Neural cell (in vitro differentiated cells): ENCODE data around the gene CACNA2D1. TPM values are rescaled to one million over a fixed set of nuclear protein-coding genes. Genes with fewer than 3 reads are reported as not detected.

Experiments used
- H2AFZ ChIP-seq: fragments of 200-600, 300-800 bp; sonication (generic), shearing (Covaris generic); 2 replicates; pipeline ENCODE4 v1.6.0; 2014; ENCODE audit warnings: low read depth, mild to moderate bottlenecking, antibody characterized with exemption, low read length, moderate library complexity
- H3F3A ChIP-seq: fragments of 200-600 bp; shearing (Covaris generic); 2 replicates; pipeline ENCODE4 v1.6.1; 2016; ENCODE audit warnings: mild to moderate bottlenecking, moderate library complexity, mixed read lengths, antibody characterized with exemption, low read length; ENCODE audit not compliant: insufficient read depth, poor library complexity, severe bottlenecking
- H3K27ac ChIP-seq: fragments of 200-600, 300-800 bp; sonication (generic), shearing (Covaris generic); 2 replicates; pipeline ENCODE4 v1.5.1; 2014; ENCODE audit warnings: mild to moderate bottlenecking, low read length, moderate library complexity
- H3K27me3 ChIP-seq: fragments of 300-800, 200-600 bp; sonication (generic), shearing (Covaris generic); 2 replicates; pipeline ENCODE4 v1.6.0; 2014; ENCODE audit warnings: mild to moderate bottlenecking, low read depth, low read length, moderate library complexity; ENCODE audit not compliant: insufficient read depth
- H3K36me3 ChIP-seq: fragments of 300-800, 200-600 bp; sonication (generic), shearing (Covaris generic); 2 replicates; pipeline ENCODE4 v1.5.1; 2014; ENCODE audit warnings: mild to moderate bottlenecking, antibody characterized with exemption, low read length, moderate library complexity; ENCODE audit not compliant: insufficient read depth
- H3K4me2 ChIP-seq: fragments of 300-800, 200-600 bp; sonication (generic), shearing (Covaris generic); 2 replicates; pipeline ENCODE4 v1.6.0; 2014; ENCODE audit warnings: mild to moderate bottlenecking, low read length
- H3K4me3 ChIP-seq: fragments of 300-800, 200-600 bp; sonication (generic), shearing (Covaris generic); 2 replicates; pipeline ENCODE4 v1.5.1; 2014; ENCODE audit warnings: mild to moderate bottlenecking, low read length, moderate library complexity
- H3K79me2 ChIP-seq: fragments of 200-600 bp; shearing (Covaris generic); replicated peaks from 2 replicates; pipeline ENCODE4 v1.6.0; 2014; ENCODE audit warnings: mild to moderate bottlenecking, low read length, moderate library complexity; ENCODE audit not compliant: insufficient read depth
- H3K9ac ChIP-seq: fragments of 300-800, 200-600 bp; sonication (generic), shearing (Covaris generic); 2 replicates; pipeline ENCODE4 v1.6.1; 2016; ENCODE audit warnings: mild to moderate bottlenecking, low read length, mixed read lengths
- H3K9me2 ChIP-seq: fragments of 200-600 bp; shearing (Covaris generic); 2 replicates; pipeline ENCODE4 v1.6.1; 2016; ENCODE audit warnings: mild to moderate bottlenecking, low read length, mixed read lengths; ENCODE audit not compliant: insufficient read depth
- H3K9me3 ChIP-seq: fragments of 200-600, 300-800 bp; sonication (generic), shearing (Covaris generic); 2 replicates; pipeline ENCODE4 v1.6.1; 2016; ENCODE audit warnings: mild to moderate bottlenecking, mixed run types, low read length, moderate library complexity, mixed read lengths
- H4K20me1 ChIP-seq: fragments of 200-600 bp; shearing (Covaris generic); 2 replicates; pipeline ENCODE4 v1.6.1; 2016; ENCODE audit warnings: mild to moderate bottlenecking, mixed run types; ENCODE audit not compliant: insufficient read depth
- CTCF ChIP-seq: fragments of 450-650 bp; IDR thresholded peaks from 2 replicates; pipeline ENCODE4 v1.5.1; 2014; ENCODE audit warnings: antibody characterized with exemption, mild to moderate bottlenecking, moderate library complexity; ENCODE audit not compliant: poor library complexity, severe bottlenecking
- EP300 ChIP-seq: fragments of 450-650 bp; conservative IDR thresholded peaks from 2 replicates; pipeline ENCODE4 v1.6.1; 2014; ENCODE audit warnings: antibody characterized with exemption, mild to moderate bottlenecking, moderate library complexity; ENCODE audit not compliant: poor library complexity, severe bottlenecking
- EZH2 ChIP-seq: fragments of 200-600, 300-800 bp; shearing (Covaris generic), sonication (generic); IDR thresholded peaks from 2 replicates; pipeline ENCODE4 v1.6.1; 2014; ENCODE audit warnings: antibody characterized with exemption, low read length, borderline replicate concordance, mild to moderate bottlenecking; ENCODE audit not compliant: insufficient read depth, poor library complexity, severe bottlenecking
- MXI1 ChIP-seq: fragments of 450-650 bp; conservative IDR thresholded peaks from 2 replicates; pipeline ENCODE4 v1.6.1; 2014; ENCODE audit warnings: antibody characterized with exemption, mild to moderate bottlenecking; ENCODE audit not compliant: poor library complexity, severe bottlenecking
- POLR2AphosphoS5 ChIP-seq: IDR thresholded peaks from 2 replicates; pipeline ENCODE4 v1.6.1; 2012
- RAD21 ChIP-seq: fragments of 450-650 bp; conservative IDR thresholded peaks from 2 replicates; pipeline ENCODE4 v1.6.1; 2014; ENCODE audit warnings: antibody characterized with exemption, mild to moderate bottlenecking, moderate library complexity
- SMC3 ChIP-seq: fragments of 450-650 bp; conservative IDR thresholded peaks from 2 replicates; pipeline ENCODE4 v1.6.1; 2014; ENCODE audit warnings: antibody characterized with exemption, mild to moderate bottlenecking, moderate library complexity; ENCODE audit not compliant: poor library complexity
- TAF1 ChIP-seq: IDR thresholded peaks from 2 replicates; pipeline ENCODE4 v1.6.1; 2012; ENCODE audit warnings: low read depth
- polyA plus RNA-seq: library from polyadenylated mRNA; depleted of rRNA; stranded (reverse); fragments of >200 nt; gene quantifications from 2 replicates; pipeline ENCODE4 v1.2.3, GENCODE V29; 2014
- TF ChIP-seq, protein P1 (sequence below): IDR thresholded peaks from 2 replicates; pipeline ENCODE4 v1.6.1; 2012; ENCODE audit warnings: borderline replicate concordance

The CACNA2D1 gene
- polyA plus RNA-seq, 1 donor from 2014 or later: 7.0 TPM

GRCh38 chr7:82211333-82211732 is 232.2 kb downstream of the CACNA2D1 start:
- H3K27me3 ChIP-seq: no peaks in the 10 kb centered on the region
- H3K4me2 ChIP-seq: no peak overlapping the region
- H4K20me1 ChIP-seq: no peaks in the 10 kb centered on the region
- no peaks in the 10 kb centered on the region for H3F3A ChIP-seq
- no peak overlapping the region for H2AFZ ChIP-seq
- H3K79me2 ChIP-seq: no peaks in the 10 kb centered on the region
- H3K4me3 ChIP-seq: no peak overlapping the region
- H3K9ac ChIP-seq: no peak overlapping the region
- H3K36me3 ChIP-seq: no peaks in the 10 kb centered on the region
- no peak overlapping the region for H3K27ac ChIP-seq
- no peaks in the 10 kb centered on the region for H3K9me2 ChIP-seq
- TF ChIP-seq CTCF (no peak), RAD21 (no peak), POLR2AphosphoS5 (no peak), EZH2 (no peak), TAF1 (no peak), MXI1 (no peak), EP300 (no peak), SMC3 (no peak)
- TF ChIP-seq, protein P1, sequence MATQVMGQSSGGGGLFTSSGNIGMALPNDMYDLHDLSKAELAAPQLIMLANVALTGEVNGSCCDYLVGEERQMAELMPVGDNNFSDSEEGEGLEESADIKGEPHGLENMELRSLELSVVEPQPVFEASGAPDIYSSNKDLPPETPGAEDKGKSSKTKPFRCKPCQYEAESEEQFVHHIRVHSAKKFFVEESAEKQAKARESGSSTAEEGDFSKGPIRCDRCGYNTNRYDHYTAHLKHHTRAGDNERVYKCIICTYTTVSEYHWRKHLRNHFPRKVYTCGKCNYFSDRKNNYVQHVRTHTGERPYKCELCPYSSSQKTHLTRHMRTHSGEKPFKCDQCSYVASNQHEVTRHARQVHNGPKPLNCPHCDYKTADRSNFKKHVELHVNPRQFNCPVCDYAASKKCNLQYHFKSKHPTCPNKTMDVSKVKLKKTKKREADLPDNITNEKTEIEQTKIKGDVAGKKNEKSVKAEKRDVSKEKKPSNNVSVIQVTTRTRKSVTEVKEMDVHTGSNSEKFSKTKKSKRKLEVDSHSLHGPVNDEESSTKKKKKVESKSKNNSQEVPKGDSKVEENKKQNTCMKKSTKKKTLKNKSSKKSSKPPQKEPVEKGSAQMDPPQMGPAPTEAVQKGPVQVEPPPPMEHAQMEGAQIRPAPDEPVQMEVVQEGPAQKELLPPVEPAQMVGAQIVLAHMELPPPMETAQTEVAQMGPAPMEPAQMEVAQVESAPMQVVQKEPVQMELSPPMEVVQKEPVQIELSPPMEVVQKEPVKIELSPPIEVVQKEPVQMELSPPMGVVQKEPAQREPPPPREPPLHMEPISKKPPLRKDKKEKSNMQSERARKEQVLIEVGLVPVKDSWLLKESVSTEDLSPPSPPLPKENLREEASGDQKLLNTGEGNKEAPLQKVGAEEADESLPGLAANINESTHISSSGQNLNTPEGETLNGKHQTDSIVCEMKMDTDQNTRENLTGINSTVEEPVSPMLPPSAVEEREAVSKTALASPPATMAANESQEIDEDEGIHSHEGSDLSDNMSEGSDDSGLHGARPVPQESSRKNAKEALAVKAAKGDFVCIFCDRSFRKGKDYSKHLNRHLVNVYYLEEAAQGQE: no peak
- no peaks in the 10 kb centered on the region for H3K9me3 ChIP-seq

DNA sequence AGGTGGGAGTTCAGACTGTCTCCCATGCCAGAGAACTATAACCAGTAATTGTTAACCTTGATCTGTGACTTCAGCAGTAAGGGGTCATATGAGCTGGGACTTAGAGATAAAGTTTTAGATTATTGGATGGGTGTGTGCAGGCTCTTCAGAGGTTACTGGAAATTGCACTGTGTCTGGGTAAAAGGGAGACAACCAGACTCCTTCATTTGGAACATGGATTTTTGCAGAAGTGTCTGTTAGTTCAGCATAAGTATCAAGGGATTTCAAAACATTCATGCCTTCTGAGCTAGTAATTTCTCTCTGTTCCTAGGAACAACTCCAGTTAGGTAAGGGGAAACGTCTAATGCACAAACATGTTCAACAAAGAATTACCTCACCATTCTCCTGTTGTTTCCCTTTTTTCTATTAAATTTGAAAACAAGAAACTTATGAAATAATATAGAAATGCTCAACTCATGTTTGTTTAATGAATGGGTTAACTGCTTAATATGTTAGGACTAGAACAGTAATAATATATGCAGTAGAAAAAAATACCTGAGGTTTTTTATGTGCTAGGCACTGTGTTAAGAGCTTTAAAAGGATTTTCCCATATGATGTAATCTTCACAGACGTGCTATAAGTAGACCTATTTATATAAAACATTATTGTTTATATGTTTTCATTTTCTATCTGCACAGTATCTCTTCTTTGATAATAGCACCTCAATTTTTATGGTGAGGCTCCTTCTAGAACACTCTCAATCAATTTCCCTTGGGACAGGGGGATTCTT is 233.0 kb downstream of the CACNA2D1 start:
- Histone ChIP-seq H3K27me3 (no peaks in the 10 kb centered on the region), H3K9ac (no peak overlapping the region), H3K9me2 (no peaks in the 10 kb centered on the region), H3K4me2 (no peak overlapping the region), H3K27ac (no peak overlapping the region), H4K20me1 (no peaks in the 10 kb centered on the region), H3F3A (no peaks in the 10 kb centered on the region), H3K36me3 (no peaks in the 10 kb centered on the region), H3K9me3 (no peaks in the 10 kb centered on the region), H2AFZ (no peak overlapping the region), H3K79me2 (no peaks in the 10 kb centered on the region), H3K4me3 (no peak overlapping the region)
- TF ChIP-seq SMC3: no peak
- TF ChIP-seq CTCF: no peak
- no peak for TF ChIP-seq TAF1
- TF ChIP-seq POLR2AphosphoS5: no peak
- TF ChIP-seq, protein P1: no peak
- TF ChIP-seq EP300: no peak
- no peak for TF ChIP-seq MXI1
- no peak for TF ChIP-seq EZH2
- TF ChIP-seq RAD21: no peak
